ENCODE measurements around the gene PRLR.
"Not testable (repeated sequence)": the region's sequence is repeated elsewhere in the genome, so short reads cannot be mapped to it uniquely, and the experiment has no call there.

Gene PRLR

GRCh38 chr5:35056686-35057085 lies 173.6 kb downstream of the PRLR start:
- no peaks in the 10 kb centered on the region for H3K9me3 Mint-ChIP-seq
- no peaks in the 10 kb centered on the region for H3K36me3 Mint-ChIP-seq (ENCODE audit: low read depth)
- no peak overlapping the region for H3K27ac Mint-ChIP-seq
- peaks cover 43% of the 10 kb centered on the region for H3K27me3 Mint-ChIP-seq
- H3K4me1 Mint-ChIP-seq (ENCODE audit: low read depth) = peaks cover 13% of the 10 kb centered on the region
- H3K4me3 Mint-ChIP-seq = no peak overlapping the region

- H3K27ac Mint-ChIP-seq = no peak overlapping the region
- no peaks in the 10 kb centered on the region for H3K9me3 Mint-ChIP-seq
- peaks cover 49% of the 10 kb centered on the region for H3K27me3 Mint-ChIP-seq
- H3K4me3 Mint-ChIP-seq = no peak overlapping the region
- H3K4me1 Mint-ChIP-seq (ENCODE audit: low read depth) = peaks cover 5% of the 10 kb centered on the region
- no peaks in the 10 kb centered on the region for H3K36me3 Mint-ChIP-seq (ENCODE audit: low read depth)
Observed at GRCh38 chr5:35052838-35053237, 177.4 kb downstream of the PRLR start.

GRCh38 chr5:35050541-35051126 lies 179.7 kb downstream of the PRLR start:
- Mint-ChIP-seq H3K27ac (no peak overlapping the region), H3K4me1 (ENCODE audit: low read depth) (no peaks in the 10 kb centered on the region), H3K27me3 (peaks cover 39% of the 10 kb centered on the region), H3K4me3 (no peak overlapping the region), H3K36me3 (ENCODE audit: low read depth) (no peaks in the 10 kb centered on the region), H3K9me3 (no peaks in the 10 kb centered on the region)

DNA sequence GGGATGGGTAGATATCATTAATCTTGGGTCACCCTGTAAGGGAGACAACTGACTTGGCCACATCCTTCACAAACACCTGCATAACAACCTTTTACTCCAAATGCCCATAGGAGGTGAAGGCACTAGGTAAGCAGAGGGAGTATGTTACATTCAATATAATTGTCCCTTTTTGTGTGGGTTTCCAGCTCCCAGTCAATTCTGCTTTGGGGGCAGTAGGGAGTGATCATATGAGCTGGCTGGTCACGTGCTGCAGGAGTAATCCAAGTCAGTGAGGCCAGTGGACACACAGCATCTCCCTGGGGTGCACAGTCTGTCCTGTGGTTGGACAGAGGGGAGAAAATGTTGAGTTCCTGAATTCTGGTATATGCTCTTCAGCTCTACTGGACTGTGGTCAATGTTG lies 181.4 kb downstream of the PRLR start:
- Mint-ChIP-seq H3K4me1 (ENCODE audit: low read depth) (no peaks in the 10 kb centered on the region), H3K4me3 (no peak overlapping the region), H3K27me3 (peaks cover 30% of the 10 kb centered on the region), H3K9me3 (no peaks in the 10 kb centered on the region), H3K27ac (no peak overlapping the region), H3K36me3 (ENCODE audit: low read depth) (no peaks in the 10 kb centered on the region)

DNA sequence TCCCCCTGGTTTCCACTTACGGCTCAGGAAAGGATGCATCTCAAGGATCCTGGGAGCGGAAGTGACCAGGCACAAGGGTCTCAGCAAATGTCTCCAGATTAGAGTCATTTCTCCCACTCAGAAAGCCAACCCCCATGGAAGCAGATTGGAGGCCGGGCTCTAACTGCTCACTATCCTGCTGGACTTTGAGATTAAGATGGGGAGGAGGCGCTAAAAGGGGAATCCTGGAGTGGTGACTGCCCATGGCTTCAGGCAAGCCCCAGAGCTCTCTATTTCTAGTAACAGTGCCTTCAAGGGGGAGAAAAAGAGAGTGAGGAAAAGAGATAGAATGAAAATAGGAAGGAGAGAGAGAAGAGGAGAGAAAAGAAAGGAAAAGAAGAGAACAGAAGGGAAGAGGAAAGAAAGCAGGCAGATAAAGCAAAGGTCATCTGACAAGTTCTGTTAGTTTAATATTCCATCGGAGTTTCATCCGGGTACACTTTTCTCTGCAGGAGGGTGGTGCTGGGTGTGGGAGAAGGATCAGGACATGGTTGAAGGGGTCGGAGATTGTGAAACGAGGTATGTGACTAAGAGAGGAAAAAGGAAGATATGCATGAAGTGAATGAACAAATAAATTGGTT lies 182.4 kb downstream of the PRLR start, which contains the start of gene AGXT2:
TSS of gene AGXT2 (minus strand) at position 165 of the 620 bp plus-strand sequence. CDS start at position 108, 57 bp downstream.
- Mint-ChIP-seq H3K4me3 (no peak within 1 kb of the TSS), H3K36me3 (ENCODE audit: low read depth) (no peaks in the 10 kb centered on the region), H3K27ac (no peak within 1 kb of the TSS), H3K27me3 (peaks cover 26% of the 10 kb centered on the region), H3K4me1 (ENCODE audit: low read depth) (no peaks in the 10 kb centered on the region), H3K9me3 (no peaks in the 10 kb centered on the region)

GRCh38 chr5:35046774-35047173 lies 183.5 kb downstream of the PRLR start:
- H3K9me3 Mint-ChIP-seq = no peaks in the 10 kb centered on the region
- H3K4me3 Mint-ChIP-seq = no peak overlapping the region
- no peaks in the 10 kb centered on the region for H3K4me1 Mint-ChIP-seq (ENCODE audit: low read depth)
- H3K36me3 Mint-ChIP-seq (ENCODE audit: low read depth) = no peaks in the 10 kb centered on the region
- H3K27me3 Mint-ChIP-seq = peaks cover 24% of the 10 kb centered on the region
- no peak overlapping the region for H3K27ac Mint-ChIP-seq

- Mint-ChIP-seq H3K27ac (no peak overlapping the region), H3K27me3 (peaks cover 22% of the 10 kb centered on the region), H3K4me1 (ENCODE audit: low read depth) (no peaks in the 10 kb centered on the region), H3K4me3 (no peak overlapping the region), H3K9me3 (no peaks in the 10 kb centered on the region), H3K36me3 (ENCODE audit: low read depth) (no peaks in the 10 kb centered on the region)
Observed at GRCh38 chr5:35045280-35045679, 185.0 kb downstream of the PRLR start.

DNA sequence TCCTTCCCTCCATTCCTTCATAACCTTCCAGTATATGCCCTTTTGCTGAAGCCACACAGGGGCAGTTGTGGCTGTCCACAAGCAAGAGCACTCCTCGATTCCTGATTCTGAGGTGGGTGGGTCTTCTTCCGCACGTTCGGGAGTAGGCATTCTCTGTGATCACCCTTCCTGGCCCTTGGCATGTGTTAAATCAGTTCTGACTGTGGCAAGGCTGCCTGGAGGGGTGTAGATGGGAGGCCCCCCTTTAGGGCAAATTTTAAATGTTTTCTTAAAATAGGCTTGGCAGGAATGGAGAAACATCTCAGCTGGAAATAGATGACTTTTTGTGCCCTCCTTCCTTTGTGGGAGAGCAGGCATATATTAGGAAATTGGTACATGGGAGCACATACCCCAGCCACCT lies 185.6 kb downstream of the PRLR start:
- no peak overlapping the region for H3K4me3 Mint-ChIP-seq
- peaks cover 23% of the 10 kb centered on the region for H3K27me3 Mint-ChIP-seq
- no peak overlapping the region for H3K27ac Mint-ChIP-seq
- H3K36me3 Mint-ChIP-seq (ENCODE audit: low read depth) = no peaks in the 10 kb centered on the region
- H3K4me1 Mint-ChIP-seq (ENCODE audit: low read depth) = no peaks in the 10 kb centered on the region
- H3K9me3 Mint-ChIP-seq = no peaks in the 10 kb centered on the region

DNA sequence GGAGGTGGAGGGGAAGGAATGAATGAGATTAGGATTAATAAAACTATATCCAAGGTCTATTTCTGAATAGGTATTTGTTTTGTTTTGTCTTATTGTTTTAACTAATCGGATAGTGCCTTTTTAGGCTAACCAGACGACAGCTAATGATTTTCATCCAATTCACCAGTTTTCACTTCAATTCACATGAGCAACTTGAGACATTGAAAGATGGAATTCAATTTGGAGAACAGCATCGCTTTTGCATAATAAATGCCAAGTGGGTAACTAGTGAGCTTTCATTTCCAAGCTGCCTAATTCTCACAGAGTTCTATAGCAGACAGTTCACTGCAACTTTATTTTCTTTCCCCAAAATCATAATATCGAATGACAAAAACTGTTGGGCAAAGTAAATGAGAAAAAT lies 187.5 kb downstream of the PRLR start:
- Mint-ChIP-seq H3K4me3 (no peak overlapping the region), H3K36me3 (ENCODE audit: low read depth) (no peaks in the 10 kb centered on the region), H3K9me3 (no peaks in the 10 kb centered on the region), H3K27ac (no peak overlapping the region), H3K4me1 (ENCODE audit: low read depth) (no peaks in the 10 kb centered on the region), H3K27me3 (peaks cover 17% of the 10 kb centered on the region)

DNA sequence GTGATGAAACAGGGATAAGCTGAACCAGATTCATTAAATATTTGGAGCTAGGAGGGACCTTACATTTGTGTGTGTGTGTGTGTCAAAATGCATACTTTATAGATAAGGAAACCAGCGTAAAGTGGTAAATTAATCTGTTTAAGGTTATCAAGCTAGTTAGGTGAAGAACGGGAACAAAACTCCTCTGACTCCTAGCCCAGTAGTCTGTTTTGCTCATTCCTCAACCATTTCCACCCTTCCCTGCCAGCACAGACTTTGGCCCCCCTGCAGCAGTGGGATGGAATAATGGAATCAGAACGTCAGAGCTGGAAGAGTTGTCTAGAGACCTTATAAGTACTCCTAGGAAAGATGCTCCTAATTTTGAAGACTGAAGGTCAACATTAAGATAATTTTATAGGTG lies 189.0 kb downstream of the PRLR start:
- Mint-ChIP-seq H3K4me1 (ENCODE audit: low read depth) (no peaks in the 10 kb centered on the region), H3K27ac (no peak overlapping the region), H3K9me3 (no peaks in the 10 kb centered on the region), H3K36me3 (ENCODE audit: low read depth) (no peaks in the 10 kb centered on the region), H3K27me3 (peaks cover 21% of the 10 kb centered on the region), H3K4me3 (no peak overlapping the region)

DNA sequence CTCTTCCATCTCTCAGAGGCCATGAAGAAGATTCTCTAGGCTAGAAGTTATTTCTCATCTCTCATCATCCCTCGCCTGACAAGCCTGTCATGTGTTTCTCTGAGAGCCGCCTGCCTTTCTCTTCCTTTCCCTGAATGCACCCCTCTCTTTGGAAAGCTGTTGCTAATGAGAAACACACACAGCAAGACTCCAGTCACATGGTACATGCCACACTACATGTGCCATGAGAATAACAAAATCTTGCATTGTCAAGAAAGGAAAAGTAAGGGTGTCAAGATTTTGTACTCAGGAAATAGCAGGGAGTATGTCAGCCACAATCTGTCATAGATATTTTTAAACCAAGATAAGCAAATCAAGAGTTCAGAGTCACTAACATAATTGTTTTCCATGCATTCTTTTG lies 191.4 kb downstream of the PRLR start:
- no peaks in the 10 kb centered on the region for H3K9me3 Mint-ChIP-seq
- peaks cover 28% of the 10 kb centered on the region for H3K27me3 Mint-ChIP-seq
- H3K36me3 Mint-ChIP-seq (ENCODE audit: low read depth) = no peaks in the 10 kb centered on the region
- no peak overlapping the region for H3K27ac Mint-ChIP-seq
- no peak overlapping the region for H3K4me3 Mint-ChIP-seq
- H3K4me1 Mint-ChIP-seq (ENCODE audit: low read depth) = no peaks in the 10 kb centered on the region

- Mint-ChIP-seq H3K36me3 (ENCODE audit: low read depth) (no peaks in the 10 kb centered on the region), H3K4me3 (no peak overlapping the region), H3K27me3 (peaks cover 34% of the 10 kb centered on the region), H3K4me1 (ENCODE audit: low read depth) (no peaks in the 10 kb centered on the region), H3K9me3 (no peaks in the 10 kb centered on the region), H3K27ac (no peak overlapping the region)
Observed at GRCh38 chr5:35036536-35036935, 193.8 kb downstream of the PRLR start.

DNA sequence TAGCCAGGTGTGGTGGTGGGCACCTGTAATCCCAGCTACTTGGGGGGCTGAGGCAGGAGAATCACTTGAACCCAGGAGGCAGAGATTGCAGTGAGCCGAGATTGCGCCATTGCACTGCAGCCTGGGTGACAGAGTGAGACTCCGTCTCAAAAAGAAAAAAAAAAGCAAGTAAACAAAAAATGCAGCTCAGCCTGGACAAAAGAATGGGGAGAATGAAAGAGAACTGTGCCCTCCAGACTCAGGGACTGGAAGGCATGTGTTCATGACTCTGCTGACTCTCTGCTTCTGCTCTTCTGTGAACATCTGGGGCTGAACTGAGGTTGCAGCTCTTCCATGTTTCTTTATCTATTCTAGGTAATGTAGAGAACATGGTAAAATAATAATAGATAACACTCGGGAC lies 194.4 kb downstream of the PRLR start:
- not testable (repeated sequence) for H3K9me3 Mint-ChIP-seq; H3K4me1 Mint-ChIP-seq (ENCODE audit: low read depth); H3K4me3 Mint-ChIP-seq; H3K36me3 Mint-ChIP-seq (ENCODE audit: low read depth); H3K27ac Mint-ChIP-seq
- H3K27me3 Mint-ChIP-seq = peaks cover 34% of the 10 kb centered on the region

DNA sequence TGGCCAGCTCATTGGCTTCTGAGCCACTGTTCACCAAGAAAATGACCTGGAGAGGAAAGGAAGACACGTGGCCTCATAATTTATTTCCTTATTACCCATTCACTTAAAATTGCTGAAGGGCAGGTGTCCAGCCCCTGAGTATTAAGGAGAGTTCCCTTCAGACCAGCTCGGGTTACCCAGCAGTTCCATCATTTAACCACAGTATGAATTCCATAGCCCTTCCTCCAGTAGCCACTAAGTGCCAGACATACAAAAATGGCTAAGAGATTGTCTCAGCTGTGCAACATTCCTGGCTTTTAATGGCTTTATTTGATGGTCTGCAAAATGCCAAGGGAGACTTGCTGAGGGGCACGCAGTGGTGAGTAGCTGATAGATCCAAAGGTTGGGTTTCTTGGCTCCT lies 195.0 kb downstream of the PRLR start:
- H3K9me3 Mint-ChIP-seq = no peaks in the 10 kb centered on the region
- H3K27ac Mint-ChIP-seq = no peak overlapping the region
- no peak overlapping the region for H3K4me3 Mint-ChIP-seq
- H3K4me1 Mint-ChIP-seq (ENCODE audit: low read depth) = no peaks in the 10 kb centered on the region
- H3K27me3 Mint-ChIP-seq = peaks cover 34% of the 10 kb centered on the region
- H3K36me3 Mint-ChIP-seq (ENCODE audit: low read depth) = no peaks in the 10 kb centered on the region

DNA sequence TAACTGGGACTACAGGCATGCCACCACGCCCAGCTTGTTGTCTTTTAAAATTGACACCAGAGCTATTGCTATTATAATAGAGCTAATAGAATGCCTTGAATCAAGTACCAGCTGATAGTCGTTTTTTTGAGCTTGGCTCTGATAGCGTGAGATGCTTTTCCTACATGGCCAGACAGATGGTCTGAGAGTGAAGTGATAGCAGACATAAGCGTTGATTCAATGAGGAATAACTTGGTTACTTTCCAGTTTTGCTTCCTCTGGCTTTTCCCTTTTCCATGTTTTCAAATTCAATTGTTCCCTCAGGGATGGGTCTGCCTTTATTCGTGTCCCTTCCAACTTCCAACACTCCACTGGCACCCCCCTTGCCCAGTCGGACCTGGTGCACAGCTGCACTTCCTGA lies 197.9 kb downstream of the PRLR start:
- Mint-ChIP-seq H3K4me1 (ENCODE audit: low read depth) (no peaks in the 10 kb centered on the region), H3K9me3 (no peaks in the 10 kb centered on the region), H3K27ac (no peak overlapping the region), H3K27me3 (peaks cover 41% of the 10 kb centered on the region), H3K36me3 (ENCODE audit: low read depth) (no peaks in the 10 kb centered on the region), H3K4me3 (no peak overlapping the region)

DNA sequence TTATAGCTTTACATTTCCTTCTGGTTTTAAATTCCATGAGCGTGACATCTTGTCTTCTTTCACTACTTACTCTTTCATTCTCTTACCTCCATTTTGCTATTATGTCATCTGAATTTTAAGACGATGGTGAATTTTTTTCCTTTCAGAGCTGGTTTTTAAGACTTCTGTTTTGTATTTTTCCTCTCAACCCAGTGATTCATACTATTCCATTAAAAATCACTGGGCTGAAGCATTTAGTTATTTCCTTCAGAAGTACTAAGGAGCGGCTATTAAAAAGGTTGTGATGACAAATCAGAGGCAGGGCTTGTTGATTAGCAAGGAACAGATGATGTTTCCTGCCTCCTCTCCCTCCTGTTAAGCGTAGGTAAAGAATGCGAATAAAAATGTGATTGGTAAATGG lies 199.0 kb downstream of the PRLR start:
- Mint-ChIP-seq H3K4me1 (ENCODE audit: low read depth) (no peaks in the 10 kb centered on the region), H3K4me3 (no peak overlapping the region), H3K36me3 (ENCODE audit: low read depth) (no peaks in the 10 kb centered on the region), H3K9me3 (no peaks in the 10 kb centered on the region), H3K27me3 (peaks cover 42% of the 10 kb centered on the region), H3K27ac (no peak overlapping the region)

Data from stimulated activated naive CD8-positive, alpha-beta T cell treated with anti-CD3 and anti-CD28 coated beads, Interleukin-15, Interleukin-2, amounts not matched to agents 100 ng/mL and 50 ng/mL, for 24 hours (primary cell).